Activated CD4-positive, alpha-beta T cell treated with anti-CD3 and anti-CD28 coated beads, Interleukin-2, amount 50 U/mL, for 4 hours (primary cell): ENCODE results near the gene SP2.

Source experiments
- DNase-seq, 2 experiments: peaks; one replicate each; pipeline ENCODE4 v3.0.0-alpha.2; 2020

SP2 gene

DNA sequence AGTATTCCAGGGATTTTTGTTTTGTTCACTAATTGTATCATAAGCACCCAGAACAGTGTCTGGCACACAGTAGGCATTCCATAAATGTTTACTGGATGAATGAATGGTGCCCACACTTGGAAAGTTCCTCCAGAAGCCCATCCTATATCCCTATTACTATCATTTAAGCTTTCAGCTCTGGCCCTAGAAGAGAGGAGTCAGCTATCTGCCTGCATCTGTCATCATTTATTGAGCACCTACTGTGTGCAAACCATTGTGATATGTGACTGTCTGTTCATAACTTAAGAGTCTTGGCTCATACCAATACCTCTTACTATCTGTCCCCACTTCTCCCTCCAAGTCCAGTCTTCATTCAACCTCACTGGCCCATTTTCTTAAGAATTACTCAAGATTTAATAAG, 25.0 kb upstream of the SP2 start:
- DNase-seq: no peak

- DNase-seq: no peak
These were observed 23.9 kb upstream of the SP2 start for GRCh38 chr17:47872019-47872650.

GRCh38 chr17:47872651-47873161, 23.3 kb upstream of the SP2 start:
- DNase-seq: no peak

- no peak for DNase-seq
These were observed 22.6 kb upstream of the SP2 start for GRCh38 chr17:47873200-47874090.

- no peak for DNase-seq
These were observed 20.7 kb upstream of the SP2 start for GRCh38 chr17:47875011-47875985.

GRCh38 chr17:47877368-47878034, 18.5 kb upstream of the SP2 start:
- DNase-seq: no peak

DNA sequence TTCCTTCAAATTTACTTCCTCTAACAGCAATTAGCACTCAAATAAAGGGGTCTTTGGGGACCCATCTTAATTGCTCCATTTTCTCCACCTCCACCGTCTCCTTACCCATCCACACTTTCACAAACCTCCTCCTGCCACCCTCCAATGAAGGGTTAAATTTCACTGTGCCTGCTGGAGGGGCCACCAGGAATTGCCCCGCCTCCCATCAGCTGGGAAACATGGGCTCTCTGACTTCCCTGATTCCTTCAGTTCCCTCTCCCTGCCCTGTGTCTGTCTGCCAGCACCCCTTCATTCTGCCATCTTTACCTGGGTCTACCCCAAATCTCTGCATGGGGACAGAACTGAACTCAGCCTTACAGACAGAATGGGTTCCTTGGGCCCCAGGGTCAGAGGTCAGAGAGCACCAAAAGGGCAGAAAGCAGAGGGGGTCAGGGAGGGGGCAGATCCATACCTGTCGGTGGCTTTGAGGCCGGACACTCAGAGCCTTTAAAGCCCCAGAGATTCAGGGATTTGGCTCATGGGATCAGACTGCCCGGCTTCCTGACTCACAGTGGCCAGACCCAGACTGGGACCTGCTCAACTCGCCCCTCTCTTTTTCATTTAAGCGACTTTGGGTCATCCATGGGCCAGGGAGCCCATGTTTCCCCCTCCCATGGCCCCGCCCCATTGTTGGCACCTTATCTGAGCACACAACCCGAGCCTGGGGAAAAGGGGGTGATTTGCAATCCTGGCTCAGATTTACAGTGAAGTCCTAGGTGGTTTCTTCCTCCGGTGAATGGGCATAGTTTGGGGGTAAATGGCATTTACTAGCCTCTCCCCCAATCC, 17.6 kb upstream of the SP2 start:
- DNase-seq: no peak

DNA sequence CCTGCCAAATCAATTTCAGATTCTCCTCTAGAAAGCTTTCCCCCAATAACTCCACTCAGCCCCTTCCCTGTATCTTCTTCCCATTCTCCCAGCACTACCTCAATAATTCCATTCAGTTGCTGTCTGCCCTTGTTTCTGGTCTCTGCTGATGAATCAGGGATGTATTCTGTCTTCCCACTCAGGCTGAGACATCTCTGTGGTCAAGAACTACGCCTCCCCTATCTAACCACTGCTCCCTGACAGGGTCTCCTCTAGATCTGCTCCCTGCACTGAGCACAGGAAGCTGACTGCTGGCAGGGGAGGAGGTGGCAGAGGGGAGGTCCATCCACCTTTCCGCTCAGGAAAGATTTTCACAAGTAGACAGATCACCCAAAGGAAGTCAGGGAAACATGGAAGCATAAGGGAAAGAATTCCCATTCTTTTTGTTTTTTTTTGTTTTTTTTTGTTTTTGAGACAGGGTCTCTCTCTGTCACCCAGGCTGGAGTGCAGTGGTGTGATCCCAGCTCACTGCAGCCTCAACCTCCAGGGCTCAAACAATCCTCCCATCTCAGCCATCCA, 16.9 kb upstream of the SP2 start:
- DNase-seq: no peak

DNA sequence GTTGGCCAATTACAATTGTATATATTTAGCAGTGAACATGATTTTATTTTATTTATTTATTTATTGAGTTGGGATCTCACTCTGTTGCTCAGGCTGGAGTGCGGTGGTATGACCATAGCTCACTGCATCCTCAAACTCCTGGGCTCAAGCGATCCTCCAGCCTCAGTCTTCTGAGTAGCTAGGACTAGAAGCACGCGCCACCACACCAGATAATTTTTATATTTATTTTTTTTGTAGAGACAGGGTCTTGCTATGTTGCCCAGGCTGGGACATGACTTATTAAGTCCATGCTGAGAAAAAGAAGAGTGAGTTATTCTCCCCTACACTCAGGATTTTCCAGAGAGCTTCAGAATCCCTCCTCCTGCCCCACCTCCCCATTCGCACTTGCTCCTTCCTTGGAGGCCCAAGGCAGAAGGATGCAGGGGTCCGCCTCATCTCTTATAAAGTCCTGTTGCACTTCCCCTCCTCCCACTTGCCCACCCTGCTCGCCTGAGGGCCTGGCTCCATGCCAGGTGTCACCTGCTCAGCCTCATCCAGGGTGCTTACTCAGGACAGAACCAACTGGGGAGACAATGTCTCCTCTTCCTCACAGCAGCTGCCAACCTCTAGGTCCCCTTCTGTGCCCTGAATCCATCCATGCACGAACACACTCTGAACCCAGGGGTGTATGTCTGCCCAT, 16.1 kb upstream of the SP2 start:
- DNase-seq: no peak

DNA sequence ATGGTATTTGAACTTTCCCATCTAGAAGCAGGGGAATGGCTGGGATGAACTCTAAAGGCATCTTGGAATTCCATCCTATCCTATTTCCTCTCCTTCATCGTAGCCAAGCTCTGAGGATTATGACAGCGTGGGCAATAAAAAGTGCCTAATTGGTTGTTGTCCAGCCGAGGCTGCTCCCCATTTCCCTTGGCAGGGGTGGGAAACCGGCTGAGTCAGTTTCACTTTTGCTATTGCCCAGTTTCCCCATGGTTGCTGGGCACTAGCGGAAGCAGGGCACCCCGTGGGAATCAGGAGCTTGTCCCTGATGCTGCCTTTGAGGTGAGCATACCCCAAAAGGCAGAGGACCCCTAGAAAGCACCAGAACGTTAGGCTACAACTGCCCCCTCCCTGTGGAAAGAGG, 13.8 kb upstream of the SP2 start:
- DNase-seq: no peak

DNA sequence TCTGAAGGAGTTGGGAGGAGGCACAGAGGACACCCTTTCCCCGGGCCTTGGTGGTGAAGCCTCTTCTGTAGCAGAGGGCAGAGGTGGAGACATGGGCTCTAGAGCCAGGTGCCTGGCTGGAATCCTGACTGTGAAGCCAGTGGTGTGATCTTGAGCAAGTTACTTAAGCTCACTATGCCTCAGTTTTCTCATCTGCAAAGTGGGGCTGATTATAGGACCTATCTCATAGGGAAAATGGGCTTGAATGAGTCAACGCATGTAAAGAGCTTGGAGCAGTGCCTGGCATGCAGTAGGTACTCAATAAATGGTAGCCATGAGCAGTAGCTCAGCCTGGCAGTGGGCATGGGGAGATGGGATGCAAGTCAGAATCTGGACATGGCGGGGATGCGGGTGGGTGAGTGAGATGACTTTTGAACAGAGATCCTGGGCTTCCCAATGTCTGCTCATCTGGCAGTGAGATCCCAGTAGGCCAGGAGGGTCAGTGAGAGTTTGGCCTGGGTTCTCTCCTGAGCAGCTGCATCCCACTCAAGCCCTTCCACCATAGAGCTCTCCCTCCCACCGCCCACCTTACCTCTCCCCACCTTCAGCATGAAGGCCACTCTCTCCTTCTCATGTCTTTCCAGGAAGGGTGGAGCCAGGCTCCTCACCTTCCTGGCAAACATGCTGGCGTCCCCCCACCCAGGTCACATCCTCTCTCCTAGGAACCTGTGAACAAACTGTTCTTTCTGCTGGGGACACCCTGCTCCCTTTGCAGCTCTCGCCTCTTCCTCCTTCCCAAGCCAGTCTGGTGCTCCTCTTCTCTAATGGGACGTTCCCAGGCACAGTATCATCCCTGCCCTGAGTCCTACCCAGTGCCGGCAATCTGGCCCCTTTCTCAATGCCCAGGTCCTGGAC, 13.1 kb upstream of the SP2 start:
- no peak for DNase-seq

GRCh38 chr17:47883589-47884426, 12.2 kb upstream of the SP2 start:
- no peak for DNase-seq

DNA sequence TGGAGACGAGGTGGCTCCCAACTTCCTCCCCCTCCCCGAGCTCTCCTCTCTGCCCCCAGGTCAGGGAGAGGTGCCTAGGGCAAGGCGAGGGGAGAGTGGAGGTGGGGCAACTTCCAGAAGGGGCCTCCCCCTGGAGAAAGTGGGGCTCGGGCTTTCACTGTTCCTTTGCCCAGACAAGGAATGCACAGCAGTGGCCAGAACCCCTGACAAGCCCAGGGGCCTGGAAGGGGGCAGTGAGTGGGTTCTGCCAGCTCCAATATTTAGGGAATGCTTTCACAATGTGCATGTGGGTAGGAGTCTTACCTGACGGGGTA, 11.7 kb upstream of the SP2 start:
- DNase-seq: no peak

DNA sequence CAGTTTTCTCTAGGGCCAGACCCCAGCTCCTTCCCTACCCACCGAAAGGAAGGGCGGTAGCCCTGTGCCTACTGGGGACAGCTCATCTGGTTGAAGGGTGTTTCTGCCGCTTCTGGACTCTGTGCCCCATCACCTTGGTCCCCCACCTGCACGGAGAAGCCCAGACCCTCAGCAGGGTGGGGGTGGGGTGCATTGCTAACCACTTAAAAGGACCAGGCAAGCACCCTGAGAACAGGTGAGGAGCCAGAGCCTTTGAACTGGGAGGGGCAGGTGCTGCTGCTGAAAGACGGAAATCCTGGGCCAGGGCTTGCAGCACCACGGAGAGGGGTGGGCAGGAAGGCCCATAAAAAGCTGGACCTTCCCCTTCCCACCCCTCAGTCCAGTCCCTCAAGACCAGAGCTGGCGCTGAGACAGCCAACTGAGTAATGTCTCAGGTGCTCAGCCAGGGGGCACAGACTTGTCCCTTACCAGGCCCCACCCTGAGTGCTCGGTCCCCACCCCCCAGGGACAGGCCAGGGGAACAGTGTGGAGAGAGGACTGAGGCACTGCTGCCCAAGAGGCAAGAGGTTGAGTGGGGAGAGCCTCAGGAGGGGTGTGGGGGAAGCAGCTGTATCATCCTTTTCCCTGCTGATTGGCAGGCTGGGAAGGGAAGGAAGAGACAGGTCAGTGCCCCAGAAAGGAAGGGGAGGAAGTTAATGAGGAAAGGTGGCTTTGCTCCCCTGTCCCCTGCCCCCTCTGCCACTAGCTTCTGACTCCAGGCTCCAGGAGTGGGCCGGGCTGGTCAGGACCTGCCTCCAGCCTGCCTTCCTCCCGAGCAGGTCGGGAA, 10.9 kb upstream of the SP2 start:
- DNase-seq: no peak

- DNase-seq: no peak
These were observed 7.7 kb upstream of the SP2 start for GRCh38 chr17:47888293-47888692.

DNA sequence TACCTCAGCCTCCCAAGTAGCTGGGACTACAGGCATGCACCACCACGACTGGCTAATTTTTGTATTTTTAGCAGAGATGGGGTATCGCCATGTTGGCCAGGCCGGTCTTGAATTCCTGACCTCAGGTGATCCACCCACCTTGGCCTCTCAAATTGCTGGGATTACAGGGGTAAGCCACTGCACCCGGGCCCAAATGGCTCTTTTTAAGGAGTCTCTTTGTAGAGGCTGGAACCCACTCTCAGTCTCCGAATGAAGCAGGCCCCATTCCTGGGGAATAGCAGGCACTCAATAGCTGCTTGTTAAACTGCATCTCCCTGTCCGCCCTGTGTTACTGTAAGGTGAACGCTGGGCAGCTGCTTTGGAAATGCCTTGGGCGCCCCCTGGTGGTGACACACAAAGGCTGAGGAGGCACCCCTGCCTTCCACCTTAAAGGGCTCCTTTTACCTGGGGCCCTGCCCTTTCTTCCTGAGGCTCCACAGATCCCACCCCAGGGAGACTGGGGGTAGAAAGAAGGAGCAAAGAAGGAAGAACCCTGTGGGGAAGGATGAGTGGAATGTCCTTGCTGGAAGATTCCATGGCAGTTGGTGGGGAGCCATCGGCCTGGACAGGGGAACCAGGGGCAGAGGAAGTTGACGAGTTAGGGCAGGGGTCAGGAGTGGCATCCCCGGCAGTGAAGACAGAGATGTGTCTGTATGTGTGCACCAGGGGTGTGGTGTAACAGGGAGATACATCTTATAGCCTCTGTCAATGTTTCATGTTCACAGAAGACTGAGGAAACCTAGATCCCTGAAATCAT, 6.1 kb upstream of the SP2 start:
- DNase-seq: peak; percentile 92 to 95

DNA sequence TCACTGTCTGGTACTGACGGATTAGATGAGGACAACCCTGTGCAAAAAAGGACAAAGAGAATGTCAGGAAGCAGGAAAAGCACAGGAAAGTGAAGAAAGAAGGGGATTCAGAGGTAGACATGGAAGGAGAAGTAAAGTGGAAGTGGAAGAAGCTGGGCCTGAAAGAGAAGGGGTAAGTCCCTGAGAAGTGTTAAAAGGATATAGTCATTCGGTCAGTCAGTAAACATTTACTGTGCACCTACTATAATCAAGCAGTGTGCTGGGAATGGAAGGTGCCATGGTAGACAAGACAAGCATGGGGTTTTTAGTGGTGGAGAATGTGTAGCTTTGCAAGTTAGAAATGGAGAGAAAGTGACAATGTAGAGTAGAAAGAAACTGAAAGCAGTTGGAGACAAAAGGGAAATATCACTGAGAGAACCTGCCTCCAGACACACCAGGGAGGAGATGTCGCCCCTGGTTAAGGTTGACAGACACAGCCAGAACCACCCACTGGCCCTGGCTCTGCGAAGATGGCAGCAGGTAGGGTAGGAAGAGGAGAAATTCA, 4.4 kb upstream of the SP2 start:
- no peak for DNase-seq
